Measurements from ENCODE around the gene MBOAT2. TPM values are rescaled to one million over a fixed set of nuclear protein-coding genes. Genes with fewer than 3 reads are reported as not detected.

MBOAT2 gene
- total and polyA plus RNA-seq, 11 donors = 4.5 to 34.9 (median 16.1) TPM

DNA sequence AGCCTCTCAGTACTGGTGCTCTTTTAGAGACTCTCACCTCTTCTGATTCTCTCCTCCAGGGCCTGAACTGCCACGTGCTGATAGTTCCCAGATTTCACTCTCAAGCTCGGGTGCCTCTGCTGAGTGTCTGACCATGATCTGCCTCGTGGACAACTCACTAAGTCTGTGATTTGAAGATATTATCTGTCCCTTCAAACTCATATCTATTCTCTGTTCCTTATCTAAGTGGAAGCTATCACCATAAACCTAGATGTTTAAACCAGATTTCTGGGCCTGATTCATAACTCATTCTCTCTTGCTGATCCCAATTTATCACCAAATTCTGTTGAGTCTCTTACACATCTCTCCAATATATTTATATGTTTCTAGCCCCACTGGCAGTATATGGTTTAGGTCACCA, 136.1 kb downstream of the MBOAT2 start:
- no peaks in the 10 kb centered on the region for H3K27me3 ChIP-seq
- ATAC-seq (no peak), DNase-seq (no peak)
- intact Hi-C loops (cut with DNase I) = no loop called here
- H3K9me3 ChIP-seq = no peaks in the 10 kb centered on the region
- 72 to 87% (median 81%) methylated on average over 3 of the region's 3 CpGs for WGBS, 4 donors
- TF ChIP-seq, protein P1, sequence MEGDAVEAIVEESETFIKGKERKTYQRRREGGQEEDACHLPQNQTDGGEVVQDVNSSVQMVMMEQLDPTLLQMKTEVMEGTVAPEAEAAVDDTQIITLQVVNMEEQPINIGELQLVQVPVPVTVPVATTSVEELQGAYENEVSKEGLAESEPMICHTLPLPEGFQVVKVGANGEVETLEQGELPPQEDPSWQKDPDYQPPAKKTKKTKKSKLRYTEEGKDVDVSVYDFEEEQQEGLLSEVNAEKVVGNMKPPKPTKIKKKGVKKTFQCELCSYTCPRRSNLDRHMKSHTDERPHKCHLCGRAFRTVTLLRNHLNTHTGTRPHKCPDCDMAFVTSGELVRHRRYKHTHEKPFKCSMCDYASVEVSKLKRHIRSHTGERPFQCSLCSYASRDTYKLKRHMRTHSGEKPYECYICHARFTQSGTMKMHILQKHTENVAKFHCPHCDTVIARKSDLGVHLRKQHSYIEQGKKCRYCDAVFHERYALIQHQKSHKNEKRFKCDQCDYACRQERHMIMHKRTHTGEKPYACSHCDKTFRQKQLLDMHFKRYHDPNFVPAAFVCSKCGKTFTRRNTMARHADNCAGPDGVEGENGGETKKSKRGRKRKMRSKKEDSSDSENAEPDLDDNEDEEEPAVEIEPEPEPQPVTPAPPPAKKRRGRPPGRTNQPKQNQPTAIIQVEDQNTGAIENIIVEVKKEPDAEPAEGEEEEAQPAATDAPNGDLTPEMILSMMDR (IDR thresholded peaks at IDR 0.05) = no peak
- H3K36me3 ChIP-seq = peaks cover 0 to 8% (median 0%) of the 10 kb centered on the region in 9 donors
- no peaks in the 10 kb centered on the region for H3K4me1 ChIP-seq
- H3K4me3 ChIP-seq = no peak overlapping the region
- no peak overlapping the region for H3K27ac ChIP-seq

DNA sequence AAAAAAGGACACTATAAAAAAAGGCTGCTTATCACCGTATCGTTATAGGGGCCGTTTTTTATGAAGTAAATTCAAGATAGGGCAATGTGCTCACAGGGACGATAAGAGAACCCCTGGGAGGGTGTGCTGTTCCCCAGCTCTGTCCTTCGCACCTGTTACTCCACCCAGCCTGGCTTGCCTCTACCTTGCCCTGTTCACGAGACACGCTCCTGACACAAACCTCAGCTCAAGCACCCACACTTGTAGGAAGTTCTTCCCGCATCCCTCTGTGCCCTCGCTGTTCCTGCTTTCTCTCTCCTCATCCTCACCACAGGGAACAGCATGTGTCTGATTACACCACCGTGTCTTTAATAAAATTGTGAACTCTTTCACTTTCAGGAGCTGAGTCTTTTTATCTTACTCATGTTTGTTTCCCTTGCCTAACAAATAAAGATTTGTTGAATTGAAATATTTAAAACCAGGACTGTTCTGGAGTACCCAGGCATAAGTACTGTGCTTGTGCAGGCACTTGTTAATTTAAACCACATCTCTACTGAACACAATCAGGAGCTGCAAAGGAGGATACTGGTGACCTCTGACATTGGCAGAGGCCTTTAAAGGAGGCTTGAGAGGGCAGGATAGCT, 140.0 kb downstream of the MBOAT2 start:
- no peak for DNase-seq
- peak in 1 of 4 donors; percentile 13 for ATAC-seq
- WGBS, 4 donors = 64 to 73% (median 68%) methylated on average over 10 of the region's 10 CpGs
- TF ChIP-seq, protein P1 (IDR thresholded peaks at IDR 0.05) = no peak
- TF ChIP-seq POLR2A (IDR thresholded peaks at IDR 0.05) = no peak
- intact Hi-C loops (cut with DNase I) = no loop called here
- Histone ChIP-seq H3K4me1 (no peaks in the 10 kb centered on the region), H3K27ac (no peak overlapping the region), H3K36me3 (peaks cover 0 to 13% (median 0%) of the 10 kb centered on the region in 9 donors), H3K4me3 (no peak overlapping the region), H3K27me3 (no peaks in the 10 kb centered on the region), H3K9me3 (no peaks in the 10 kb centered on the region)

DNA sequence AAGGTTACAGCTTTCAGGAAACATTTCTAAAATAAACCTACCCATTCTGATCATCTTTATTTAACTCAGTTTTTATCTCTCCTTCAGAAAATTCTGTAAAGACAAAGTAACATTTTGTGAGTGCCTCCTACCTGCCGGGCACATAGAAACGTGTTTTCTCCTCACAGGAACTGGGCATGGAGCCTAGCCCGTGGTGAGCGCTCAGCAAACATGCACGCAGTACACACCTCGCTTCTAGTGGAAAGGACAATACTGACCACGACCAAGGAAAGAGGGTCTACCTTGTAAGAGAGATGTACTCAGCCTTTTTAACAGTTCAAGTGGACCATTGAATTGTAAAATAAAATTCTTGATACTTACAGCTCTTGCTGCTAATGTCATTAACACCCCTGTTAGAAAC, 141.3 kb downstream of the MBOAT2 start:
- Histone ChIP-seq H3K27me3 (no peaks in the 10 kb centered on the region), H3K9me3 (no peaks in the 10 kb centered on the region), H3K36me3 (peaks cover 0 to 15% (median 0%) of the 10 kb centered on the region in 9 donors), H3K27ac (no peak overlapping the region), H3K4me1 (peaks cover 0 to 2% (median 0%) of the 10 kb centered on the region in 12 donors), H3K4me3 (no peak overlapping the region)
- DNase-seq = no peak
- no peak for ATAC-seq
- intact Hi-C loops (cut with DNase I) = no loop called here
- TF ChIP-seq, protein P1 (IDR thresholded peaks at IDR 0.05) = no peak
- no peak for TF ChIP-seq POLR2A (IDR thresholded peaks at IDR 0.05)
- 80 to 89% (median 83%) methylated on average over 7 of the region's 7 CpGs for WGBS, 4 donors

DNA sequence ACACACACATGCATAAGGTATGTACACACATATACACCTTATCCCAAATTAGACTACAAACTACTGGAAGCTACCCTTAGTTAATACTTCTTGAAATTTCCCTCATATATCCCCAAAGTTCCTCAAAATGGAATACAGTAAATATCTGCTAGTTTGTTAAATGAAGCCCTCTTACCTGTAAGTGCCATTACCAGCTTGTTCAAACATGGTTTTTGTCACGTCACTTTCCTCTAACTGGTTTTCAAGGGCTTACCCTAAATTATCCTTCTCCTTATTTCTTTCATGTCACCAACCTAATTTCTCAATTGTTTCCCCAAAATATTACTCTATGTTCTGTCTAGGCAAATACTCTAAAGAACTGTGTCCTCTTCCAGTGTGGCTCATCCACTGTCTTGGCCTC, 141.7 kb downstream of the MBOAT2 start:
- Histone ChIP-seq H3K4me3 (no peak overlapping the region), H3K4me1 (peaks cover 0 to 5% (median 0%) of the 10 kb centered on the region in 12 donors), H3K9me3 (no peaks in the 10 kb centered on the region), H3K27ac (no peak overlapping the region), H3K36me3 (peaks cover 0 to 15% (median 0%) of the 10 kb centered on the region in 9 donors), H3K27me3 (no peaks in the 10 kb centered on the region)
- ATAC-seq (no peak), DNase-seq (no peak)
- 95 to 100% (median 98%) methylated on average over 1 of the region's 1 CpG for WGBS, 4 donors
- intact Hi-C loops (cut with DNase I) = no loop called here
- no peak for TF ChIP-seq POLR2A (IDR thresholded peaks at IDR 0.05)
- TF ChIP-seq, protein P1 (IDR thresholded peaks at IDR 0.05) = no peak
